ENCODE measurements around the gene OR5H14. TPM values are rescaled to one million over a fixed set of nuclear protein-coding genes. Genes with fewer than 3 reads are reported as not detected.

The OR5H14 gene
- not detected in 5 replicates for total RNA-seq (2022; extraction: Qiagen RNA extraction; ENCODE audit: low read depth)

DNA sequence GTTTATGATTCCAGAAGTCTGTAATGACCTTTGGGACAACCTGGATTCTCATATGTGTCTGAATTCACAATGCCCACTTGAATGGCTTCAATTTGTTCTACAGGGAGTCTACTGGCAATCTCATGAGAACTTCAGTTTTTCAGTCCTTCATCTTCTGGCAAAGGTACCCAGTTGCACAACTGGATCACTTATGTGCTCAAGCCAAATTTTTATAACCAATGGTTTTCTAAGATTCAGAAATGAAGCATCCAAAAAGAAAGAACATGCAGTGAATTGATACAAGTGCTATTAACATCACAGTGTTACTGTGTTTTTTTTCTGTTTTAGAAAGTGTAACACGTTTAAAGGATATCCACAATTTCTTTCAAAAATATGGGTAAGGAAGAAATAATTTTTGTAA lies at the start of gene OR5H14:
Gene OR5H14 (plus strand): TSS at position 301 of the 400 bp plus-strand sequence. CDS start 1,907 bp downstream, outside the sequence.

DNA sequence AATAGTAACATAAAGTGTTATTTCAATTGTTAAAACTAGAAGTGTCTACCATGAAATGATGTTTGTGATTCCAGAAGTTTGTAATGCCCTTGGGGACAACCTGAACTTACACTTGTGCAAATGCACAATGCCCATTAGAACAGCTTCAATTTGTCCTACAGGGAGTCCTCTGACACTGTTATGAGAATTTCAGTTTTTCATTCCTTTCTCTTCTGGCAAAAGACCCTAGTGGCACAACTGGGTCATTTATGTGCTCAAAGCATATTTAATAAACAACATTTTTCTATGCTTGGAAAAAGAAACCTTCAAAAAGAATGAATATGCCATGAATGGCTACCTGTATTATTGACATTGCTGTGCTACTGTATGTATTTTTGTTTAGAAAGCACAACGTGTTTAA lies 16.9 kb upstream of the OR5H14 start, which contains the start of gene OR5H1:
Gene OR5H1 (plus strand): TSS at position 301 of the 400 bp plus-strand sequence. CDS start 1,977 bp downstream, outside the sequence.

DNA sequence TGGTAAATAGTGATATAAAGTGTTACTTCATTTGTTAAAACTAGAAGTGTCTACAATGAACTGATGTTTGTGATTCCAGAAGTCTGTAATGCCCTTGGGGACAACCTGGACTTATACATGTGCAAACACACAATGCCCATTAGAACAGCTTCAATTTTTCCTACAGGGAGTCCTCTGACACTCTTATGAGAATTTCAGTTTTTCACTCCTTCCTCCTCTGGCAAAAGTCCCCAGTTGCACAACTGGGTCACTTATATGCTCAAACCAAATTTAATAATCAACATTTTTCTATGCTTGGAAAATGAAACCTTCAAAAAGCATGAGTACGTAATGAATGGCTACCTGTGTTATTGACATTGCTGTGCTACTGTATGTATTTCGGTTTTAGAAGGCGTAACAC lies 19.1 kb downstream of the OR5H14 start, which contains the start of gene OR5H15:
Gene OR5H15 (plus strand): TSS at position 301 of the 400 bp plus-strand sequence. CDS start 2,004 bp downstream, outside the sequence.

Other genes starting within 250 kb of the OR5H14 start
- 29.7 to 35.8 TPM (median 31.2 TPM) in 5 replicates for gene RIOX2, start 175.0 kb upstream of the OR5H14 start, total RNA-seq (2022; extraction: Qiagen RNA extraction; ENCODE audit: low read depth)
- not detected in 5 replicates for gene GABRR3, start 112.2 kb upstream of the OR5H14 start, total RNA-seq (2022; extraction: Qiagen RNA extraction; ENCODE audit: low read depth)
- gene OR5AC2, start 60.3 kb upstream of the OR5H14 start, total RNA-seq (2022; extraction: Qiagen RNA extraction; ENCODE audit: low read depth), result not detected in 5 replicates
- not detected in 5 replicates for gene OR5H1, start 16.8 kb upstream of the OR5H14 start, total RNA-seq (2022; extraction: Qiagen RNA extraction; ENCODE audit: low read depth)
- not detected in 5 replicates for gene OR5H15, start 19.2 kb downstream of the OR5H14 start, total RNA-seq (2022; extraction: Qiagen RNA extraction; ENCODE audit: low read depth)
- gene OR5H6, start 116.8 kb downstream of the OR5H14 start, total RNA-seq (2022; extraction: Qiagen RNA extraction; ENCODE audit: low read depth), result not detected in 5 replicates
- not detected in 5 replicates for gene OR5H2, start 135.0 kb downstream of the OR5H14 start, total RNA-seq (2022; extraction: Qiagen RNA extraction; ENCODE audit: low read depth)
- gene OR5K4, start 206.4 kb downstream of the OR5H14 start, total RNA-seq (2022; extraction: Qiagen RNA extraction; ENCODE audit: low read depth), result not detected in 5 replicates
- not detected in 5 replicates for gene OR5K3, start 243.2 kb downstream of the OR5H14 start, total RNA-seq (2022; extraction: Qiagen RNA extraction; ENCODE audit: low read depth)